Activated effector memory CD4-positive, alpha-beta T cell treated with anti-CD3 and anti-CD28 coated beads, Interleukin-2, amount 50 U/mL, for 16 hours (primary cell): ENCODE results near the gene ST3GAL4.

Source experiments
- DNase-seq: peaks from one replicate; pipeline ENCODE4 v3.0.0-alpha.2; 2020

ST3GAL4 gene

DNA sequence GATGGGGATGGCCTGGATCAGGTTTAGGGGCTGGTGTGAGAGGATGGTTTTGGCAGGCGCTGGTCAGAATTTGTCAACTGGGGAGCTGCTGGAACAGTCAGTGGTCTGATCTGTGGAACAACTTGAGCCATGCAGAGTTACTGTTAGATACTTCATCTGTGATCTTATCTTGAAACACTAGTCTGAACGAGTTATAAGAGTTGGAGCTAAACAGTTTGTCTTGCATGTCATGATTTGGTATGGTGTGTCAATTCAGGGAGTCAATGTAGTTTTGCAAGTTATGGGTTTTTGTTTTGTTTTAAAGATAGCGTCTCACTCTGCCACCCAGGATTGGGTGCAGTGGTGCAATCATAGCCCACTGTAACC is 54.1 kb downstream of the ST3GAL4 start:
- DNase-seq = no peak

DNA sequence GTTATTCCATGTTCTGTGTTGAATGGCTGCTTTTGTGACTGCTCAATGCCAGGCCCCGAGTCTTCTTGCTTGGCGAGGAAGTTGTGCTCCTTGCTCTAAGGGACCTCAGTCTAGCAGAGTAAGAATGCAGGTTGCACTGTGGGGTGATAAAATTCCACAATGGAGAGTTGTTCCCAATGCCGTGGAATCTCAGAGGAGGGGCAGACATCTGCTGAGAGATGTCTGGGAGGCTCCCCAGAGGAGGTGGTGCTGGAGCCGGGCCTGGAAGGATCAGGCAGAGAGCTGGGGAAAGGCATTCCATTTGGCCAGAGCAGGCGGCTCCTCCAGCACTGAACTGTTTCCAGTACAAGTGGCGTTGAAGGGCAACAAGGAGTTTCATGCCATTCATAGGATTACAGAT is 55.2 kb downstream of the ST3GAL4 start:
- no peak for DNase-seq

- DNase-seq = no peak
Observed at GRCh38 chr11:126411971-126412381, 56.5 kb downstream of the ST3GAL4 start.

DNA sequence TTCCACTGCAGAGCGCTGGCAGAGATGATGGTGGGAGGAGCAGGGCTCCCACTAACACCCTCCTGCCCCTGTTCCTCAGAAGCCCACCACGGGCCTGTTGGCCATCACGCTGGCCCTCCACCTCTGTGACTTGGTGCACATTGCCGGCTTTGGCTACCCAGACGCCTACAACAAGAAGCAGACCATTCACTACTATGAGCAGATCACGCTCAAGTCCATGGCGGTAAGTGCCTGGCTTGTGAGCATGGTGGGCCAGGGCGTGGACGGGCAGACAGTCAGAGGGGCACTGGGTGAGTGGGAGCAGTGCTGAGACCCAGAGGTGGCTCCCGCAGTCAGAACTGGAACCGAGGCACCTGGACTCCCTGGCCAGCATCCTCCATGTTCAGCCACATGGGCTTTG is 57.9 kb downstream of the ST3GAL4 start:
- no peak for DNase-seq

- DNase-seq = no peak
Observed at GRCh38 chr11:126413843-126414405, 58.4 kb downstream of the ST3GAL4 start.

- DNase-seq = no peak
Observed at GRCh38 chr11:126414615-126415014, 59.1 kb downstream of the ST3GAL4 start.

DNA sequence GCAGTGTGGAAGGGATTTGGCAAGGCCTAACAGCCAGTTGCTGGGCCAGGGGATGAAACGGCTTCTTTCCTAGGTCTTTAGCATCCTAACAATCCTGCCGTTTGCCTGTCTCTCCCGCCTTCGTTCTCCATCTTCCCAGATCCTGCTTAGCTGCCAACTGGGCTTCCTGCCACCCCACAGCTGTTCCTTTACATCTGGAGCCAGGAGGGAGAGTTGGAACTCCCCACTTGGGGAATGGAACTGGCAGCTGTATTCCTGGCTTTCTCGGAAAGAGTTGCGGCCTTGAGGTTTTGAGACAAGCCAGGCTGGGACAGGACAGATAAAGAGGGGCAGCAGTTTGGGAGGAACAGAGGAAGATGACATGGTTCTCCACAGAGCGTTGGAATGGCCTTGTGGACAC is 59.6 kb downstream of the ST3GAL4 start:
- no peak for DNase-seq

DNA sequence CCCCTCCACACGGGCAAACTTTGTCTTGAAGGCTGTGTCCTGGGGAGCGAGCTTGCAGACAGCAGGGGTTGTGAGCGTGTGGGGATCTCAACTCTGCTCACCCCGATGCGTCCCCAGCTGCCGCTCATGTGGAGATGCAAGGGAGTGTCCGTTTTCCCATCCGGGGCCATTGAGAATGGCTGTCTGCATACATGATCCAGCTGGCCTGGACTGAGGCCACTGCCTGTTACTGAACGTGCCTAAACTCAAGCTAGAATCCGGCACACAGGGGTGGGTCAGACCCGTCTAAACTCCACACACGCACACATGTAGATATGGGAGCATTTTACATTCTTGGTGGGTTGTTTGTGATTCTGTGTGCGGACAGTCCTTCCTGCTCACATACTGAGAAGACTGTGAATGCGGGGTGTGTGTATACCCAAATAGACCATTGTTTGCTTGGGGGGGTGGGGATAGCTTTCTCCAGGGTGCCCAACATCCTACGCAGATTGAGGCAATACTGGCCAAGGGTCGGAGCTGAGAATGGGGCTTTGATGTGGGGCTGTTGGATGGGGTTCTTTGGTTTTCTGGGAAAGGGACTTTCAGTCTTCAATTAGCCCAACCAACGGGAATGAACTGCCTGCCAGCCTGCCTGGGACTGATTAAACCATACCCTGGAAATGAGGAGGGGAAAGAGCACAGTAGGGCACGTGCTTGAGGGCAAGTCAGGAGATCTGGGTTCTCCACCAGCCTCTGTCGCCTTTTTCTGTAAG is 60.4 kb downstream of the ST3GAL4 start:
- DNase-seq = no peak

GRCh38 chr11:126416542-126417090 is 61.1 kb downstream of the ST3GAL4 start:
- peak; percentile 87 for DNase-seq

- no peak for DNase-seq
Observed at GRCh38 chr11:126417091-126417862, 61.8 kb downstream of the ST3GAL4 start.

DNA sequence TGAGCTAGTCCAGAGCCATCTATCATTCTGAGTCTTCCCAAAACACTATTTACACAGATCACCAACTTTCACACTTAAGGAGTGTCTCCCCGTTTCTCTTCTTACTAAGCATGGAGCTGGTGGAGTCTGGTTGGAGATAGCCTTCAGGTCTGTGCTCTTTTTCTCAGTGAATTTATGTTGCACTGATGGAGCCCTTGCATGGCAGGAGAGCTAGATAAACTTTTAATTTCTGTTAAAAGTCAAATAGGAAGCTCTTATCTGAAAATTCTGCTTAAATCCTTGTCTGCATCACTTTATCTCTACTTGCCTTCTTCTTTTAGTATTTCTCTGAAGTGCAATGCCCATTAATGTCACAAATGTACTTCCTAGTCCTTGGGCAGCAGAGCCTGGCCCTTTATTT is 63.4 kb downstream of the ST3GAL4 start:
- DNase-seq = no peak

GRCh38 chr11:126419801-126420697 is 64.6 kb downstream of the ST3GAL4 start:
- DNase-seq = no peak

- DNase-seq = no peak
Observed at GRCh38 chr11:126420698-126421256, 65.3 kb downstream of the ST3GAL4 start.

GRCh38 chr11:126421271-126421671 is 65.8 kb downstream of the ST3GAL4 start:
- no peak for DNase-seq

DNA sequence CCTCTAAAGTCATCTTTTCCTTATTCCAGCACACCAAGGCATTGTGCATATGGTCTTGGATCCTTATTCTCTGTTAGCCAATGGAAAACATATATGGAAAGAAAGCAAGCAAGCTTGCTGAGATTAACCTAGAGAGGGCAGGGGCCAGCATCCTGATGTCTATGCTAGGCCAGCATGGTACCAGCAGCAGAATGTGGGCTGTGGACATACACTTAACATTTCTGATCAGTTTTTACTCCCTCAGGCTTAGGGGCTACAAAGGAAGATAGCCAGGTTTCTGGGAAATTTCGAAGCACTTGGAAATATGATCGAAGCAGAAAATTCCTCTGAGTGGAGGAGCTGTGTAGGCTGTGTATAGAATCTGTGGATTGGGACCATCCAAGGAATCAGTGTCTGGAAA is 67.0 kb downstream of the ST3GAL4 start:
- no peak for DNase-seq

DNA sequence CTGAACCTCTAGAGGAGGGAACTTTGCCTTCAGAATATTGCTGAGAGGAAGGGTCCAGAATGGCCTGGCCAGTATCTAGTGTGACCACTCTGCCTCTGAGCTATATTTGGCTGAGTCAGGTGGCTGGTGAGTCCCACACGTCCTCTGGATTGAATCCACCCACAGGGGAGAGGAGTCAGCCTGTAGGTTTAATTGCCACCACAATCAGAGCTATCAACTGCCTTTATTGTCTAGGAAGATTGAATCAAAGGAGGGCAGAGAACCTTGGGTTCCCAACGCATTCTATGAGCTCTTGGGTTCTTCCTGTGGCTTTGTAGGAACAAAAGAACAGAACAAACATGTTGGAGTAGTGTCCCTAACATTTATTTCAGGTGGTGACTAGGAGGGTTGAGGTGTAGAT is 67.7 kb downstream of the ST3GAL4 start:
- DNase-seq = no peak

DNA sequence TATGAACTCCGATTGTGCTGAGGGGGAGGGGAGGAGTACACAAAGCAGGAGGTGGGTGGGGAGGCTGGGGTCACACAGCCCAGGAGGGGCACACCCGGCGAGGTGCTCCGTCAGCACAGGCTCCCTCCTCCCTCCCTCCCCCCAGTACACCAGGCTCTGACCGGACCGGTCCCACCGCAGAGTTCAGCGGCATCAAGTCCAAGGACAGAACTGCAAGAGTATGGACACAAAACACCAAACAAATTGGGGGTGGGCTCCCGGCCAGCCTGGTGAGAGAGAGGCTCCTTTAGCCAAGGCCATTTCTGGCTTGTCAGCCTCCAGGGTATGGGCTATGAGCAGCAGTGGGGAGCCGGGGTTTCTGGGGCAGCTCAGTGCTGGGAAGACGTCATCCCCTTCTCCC is 68.3 kb downstream of the ST3GAL4 start:
- DNase-seq = no peak

GRCh38 chr11:126424471-126425039 is 69.1 kb downstream of the ST3GAL4 start:
- DNase-seq = no peak

GRCh38 chr11:126426106-126426505 is 70.6 kb downstream of the ST3GAL4 start:
- no peak for DNase-seq

DNA sequence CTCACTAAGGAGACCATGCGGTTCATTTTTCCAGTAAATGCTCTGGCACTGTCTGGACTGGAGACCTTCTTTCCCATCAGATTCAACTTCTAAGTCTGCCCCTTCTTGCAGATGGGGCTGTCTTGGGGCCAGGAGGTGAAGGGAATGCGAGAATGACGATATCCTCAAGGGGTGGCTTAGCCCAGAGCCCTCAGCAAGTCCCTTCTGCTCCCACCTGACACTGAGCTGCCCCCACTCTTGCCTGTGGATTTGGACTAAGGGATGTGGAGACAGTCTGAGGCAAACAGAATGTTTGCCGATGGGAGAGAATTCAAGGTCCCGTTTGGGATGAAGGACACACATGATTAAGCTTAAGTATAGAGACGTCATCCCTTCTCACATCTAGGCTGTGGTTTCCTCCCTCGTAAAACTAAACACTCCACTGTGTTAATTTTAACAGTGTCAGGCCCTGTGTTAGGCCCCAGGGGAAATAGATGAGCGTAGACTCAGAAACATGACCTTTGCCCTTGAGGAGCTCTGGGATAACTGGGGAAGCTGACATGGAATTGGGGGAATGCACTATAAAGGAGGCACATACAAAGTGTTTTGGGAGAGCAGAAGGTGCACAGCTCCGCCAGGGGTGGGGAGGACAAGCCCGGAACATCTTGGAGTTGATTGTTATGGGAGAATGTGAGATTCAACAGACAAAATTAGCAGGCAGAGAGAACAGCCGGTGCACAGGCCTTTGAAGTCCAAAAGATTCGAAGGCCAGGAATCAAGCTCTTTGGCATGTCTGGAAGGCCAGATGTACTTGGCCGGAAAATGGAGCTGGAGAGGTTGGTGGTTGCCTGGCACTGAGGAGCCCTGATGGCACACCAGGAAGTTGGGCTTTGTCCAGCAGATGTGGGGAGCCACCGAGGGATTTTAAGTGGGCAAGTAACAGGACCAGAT is 71.6 kb downstream of the ST3GAL4 start:
- DNase-seq = no peak
